ENCODE measurements around the gene BTBD1. TPM values are rescaled to one million over a fixed set of nuclear protein-coding genes. Genes with fewer than 3 reads are reported as not detected.
A peak's percentile ranks its signal among the peaks of the same experiment; 100 is the strongest.
"Not testable (repeated sequence)": the region's sequence is repeated elsewhere in the genome, so short reads cannot be mapped to it uniquely, and the experiment has no call there.

BTBD1 gene
- total RNA-seq, 1 donor from 2014 or later = 51.4 TPM

GRCh38 chr15:83012636-83013035 is 54.4 kb downstream of the BTBD1 start:
- peaks cover 26% of the 10 kb centered on the region for H3K4me1 Mint-ChIP-seq (ENCODE audit: low read depth)
- H3K27ac Mint-ChIP-seq (ENCODE audit: unreplicated experiment) = peak overlapping the region; percentile 38

GRCh38 chr15:83012076-83012426 is 55.0 kb downstream of the BTBD1 start:
- H3K27ac Mint-ChIP-seq (ENCODE audit: unreplicated experiment) = peak overlapping the region; percentile 80
- peaks cover 7% of the 10 kb centered on the region for H3K9me3 Mint-ChIP-seq (ENCODE audit: low read depth)
- TF ChIP-seq CTCF (IDR thresholded peaks at IDR 0.05) = no peak
- H3K4me3 Mint-ChIP-seq (ENCODE audit: unreplicated experiment) = peak overlapping the region; percentile 87
- no peak for DNase-seq (ENCODE audit: low spot score)
- H3K36me3 Mint-ChIP-seq (ENCODE audit: low read depth) = peaks cover 7% of the 10 kb centered on the region
- H3K4me1 Mint-ChIP-seq (ENCODE audit: low read depth) = peaks cover 26% of the 10 kb centered on the region
- H3K27me3 Mint-ChIP-seq (ENCODE audit: low read depth) = no peaks in the 10 kb centered on the region

More at GRCh38 chr15:83012636-83013035, 54.4 kb downstream of the BTBD1 start:
- DNase-seq (ENCODE audit: low spot score) = no peak
- Mint-ChIP-seq H3K4me3 (ENCODE audit: unreplicated experiment) (no peak overlapping the region), H3K36me3 (ENCODE audit: low read depth) (peaks cover 5% of the 10 kb centered on the region), H3K27me3 (ENCODE audit: low read depth) (no peaks in the 10 kb centered on the region), H3K9me3 (ENCODE audit: low read depth) (peaks cover 7% of the 10 kb centered on the region)
- no peak for TF ChIP-seq CTCF (IDR thresholded peaks at IDR 0.05)

DNA sequence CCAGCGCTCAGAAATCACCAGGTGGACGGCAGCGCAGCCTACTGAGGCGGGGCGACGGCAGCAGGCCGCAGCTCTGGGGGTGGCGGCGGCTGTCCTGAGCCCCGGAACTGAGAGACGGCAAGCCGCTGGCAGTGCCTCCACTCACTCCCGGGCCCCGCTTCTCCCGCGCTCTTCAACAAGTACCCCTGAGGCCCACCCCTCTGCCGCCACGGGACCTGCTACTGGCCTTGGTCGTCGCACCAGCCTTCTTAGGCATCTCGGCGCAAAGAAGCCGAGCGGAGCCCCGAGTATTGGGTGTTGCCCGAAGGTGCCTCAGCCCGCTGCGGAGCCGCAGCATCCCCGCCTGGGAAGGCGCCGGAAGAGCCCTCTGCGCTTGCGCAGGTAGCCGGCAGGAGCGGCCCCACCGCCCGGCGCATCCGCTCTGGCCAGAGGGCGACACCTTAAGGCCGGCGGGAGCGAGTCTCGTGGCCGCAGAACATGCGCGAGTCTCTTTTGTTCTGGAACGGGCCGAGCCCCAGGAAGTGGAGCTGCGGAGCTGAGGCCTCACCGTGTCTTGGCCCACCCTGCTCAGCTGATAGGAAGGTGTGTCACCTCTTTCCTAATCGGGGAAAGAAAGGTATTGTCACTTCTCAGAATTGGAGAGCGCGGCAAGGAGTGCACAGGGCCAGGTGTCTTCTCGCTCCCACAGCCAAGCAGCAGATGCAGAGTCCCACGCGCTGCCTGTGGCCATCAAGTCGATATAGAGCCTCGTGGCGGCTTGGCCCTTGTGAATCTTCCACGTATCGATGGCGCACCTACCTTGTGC is 55.6 kb downstream of the BTBD1 start, which contains the start of gene C15orf40:
TSS of gene C15orf40 (minus strand) at position 369 of the 805 bp plus-strand sequence. CDS start at position 337, 32 bp downstream.
- Mint-ChIP-seq H3K36me3 (ENCODE audit: low read depth) (peaks cover 8% of the 10 kb centered on the region), H3K27ac (ENCODE audit: unreplicated experiment) (peak within 1 kb of the TSS; percentile 87), H3K9me3 (ENCODE audit: low read depth) (peaks cover 7% of the 10 kb centered on the region), H3K27me3 (ENCODE audit: low read depth) (no peaks in the 10 kb centered on the region), H3K4me3 (ENCODE audit: unreplicated experiment) (peak within 1 kb of the TSS; percentile 87), H3K4me1 (ENCODE audit: low read depth) (peaks cover 26% of the 10 kb centered on the region)
- TF ChIP-seq CTCF (IDR thresholded peaks at IDR 0.05) = peak; percentile 69
- peak; percentile 96 for DNase-seq (ENCODE audit: low spot score)

DNA sequence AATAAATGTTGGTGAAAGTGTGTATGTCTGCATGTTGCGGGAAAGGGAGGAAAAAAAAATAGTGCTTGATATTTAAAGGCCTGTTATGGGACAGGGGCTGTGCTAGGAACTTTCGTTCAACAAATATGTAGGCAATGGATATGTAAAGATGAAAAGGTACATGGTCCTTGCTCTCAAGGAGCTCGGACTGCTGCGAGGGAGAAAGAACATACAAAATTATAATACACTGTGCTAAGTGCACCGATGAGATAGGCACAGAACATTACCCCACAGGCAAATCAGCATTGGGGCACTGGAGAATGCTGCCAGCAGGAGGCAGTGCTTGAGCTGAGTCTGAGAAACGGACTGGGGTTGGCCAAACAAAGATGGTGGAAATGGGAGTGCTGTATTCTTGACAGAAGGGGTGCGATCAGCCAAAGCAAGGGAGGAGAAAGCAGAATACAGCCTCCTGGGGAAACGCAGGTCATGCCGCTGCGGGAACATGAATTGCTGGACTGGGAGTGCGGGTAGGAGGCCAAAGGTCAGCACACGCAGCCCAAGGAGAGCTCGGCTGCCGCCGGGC is 56.3 kb downstream of the BTBD1 start:
- H3K4me3 Mint-ChIP-seq (ENCODE audit: unreplicated experiment) = peak overlapping the region; percentile 87
- H3K36me3 Mint-ChIP-seq (ENCODE audit: low read depth) = peaks cover 6% of the 10 kb centered on the region
- no peaks in the 10 kb centered on the region for H3K27me3 Mint-ChIP-seq (ENCODE audit: low read depth)
- DNase-seq (ENCODE audit: low spot score) = no peak
- peak overlapping the region; percentile 81 for H3K27ac Mint-ChIP-seq (ENCODE audit: unreplicated experiment)
- TF ChIP-seq CTCF (IDR thresholded peaks at IDR 0.05) = peak; percentile 88
- peaks cover 26% of the 10 kb centered on the region for H3K4me1 Mint-ChIP-seq (ENCODE audit: low read depth)
- H3K9me3 Mint-ChIP-seq (ENCODE audit: low read depth) = peaks cover 7% of the 10 kb centered on the region

- TF ChIP-seq CTCF (IDR thresholded peaks at IDR 0.05) = peak; percentile 39
- not testable (repeated sequence) for H3K27ac Mint-ChIP-seq (ENCODE audit: unreplicated experiment); H3K9me3 Mint-ChIP-seq (ENCODE audit: low read depth); H3K4me1 Mint-ChIP-seq (ENCODE audit: low read depth); H3K4me3 Mint-ChIP-seq (ENCODE audit: unreplicated experiment); DNase-seq (ENCODE audit: low spot score); H3K36me3 Mint-ChIP-seq (ENCODE audit: low read depth); H3K27me3 Mint-ChIP-seq (ENCODE audit: low read depth)
Measured at GRCh38 chr15:83000672-83001031, 66.4 kb downstream of the BTBD1 start.

Measured in chondrocyte (in vitro differentiated cells).